ENCODE results near the gene GZMM. TPM values are rescaled to one million over a fixed set of nuclear protein-coding genes. Genes with fewer than 3 reads are reported as not detected.

Gene GZMM
- total and polyA plus RNA-seq, 8 donors: 0.28 to 0.38 (median 0.34) TPM; not detected in 2

- no peak for FAIRE-seq
- intact Hi-C loops (cut with DNase I): no loop called here
- Histone ChIP-seq H3K4me3 (peak overlapping the region; percentile 82 to 100 (median 96)), H3K27me3 (no peaks in the 10 kb centered on the region), H3K4me1 (peaks cover 7 to 23% (median 13%) of the 10 kb centered on the region in 3 donors), H3K36me3 (peaks cover 0 to 12% (median 6%) of the 10 kb centered on the region in 3 donors), H3K27ac (peak overlapping the region; percentile 55 to 81 (median 78)), H3K9me3 (no peaks in the 10 kb centered on the region)
- TF ChIP-seq CTCF (IDR thresholded peaks at IDR 0.05): peak in 2 of 4 donors; percentile 20 to 24
- 0 to 1% methylated on average over 42 to 47 of the region's 47 CpGs for WGBS, 2 donors
- ATAC-seq: peak; percentile 57 to 66 (median 62)
- peak; percentile 73 to 95 (median 84) for DNase-seq
Observed at GRCh38 chr19:532561-533363, 11.1 kb upstream of the GZMM start.

- Histone ChIP-seq H3K27ac (peak overlapping the region; percentile 55 to 81 (median 78)), H3K36me3 (peaks cover 0 to 19% (median 6%) of the 10 kb centered on the region in 3 donors), H3K9me3 (no peaks in the 10 kb centered on the region), H3K27me3 (no peaks in the 10 kb centered on the region), H3K4me3 (peak overlapping the region; percentile 82 to 100 (median 96)), H3K4me1 (peaks cover 7 to 23% (median 13%) of the 10 kb centered on the region in 3 donors)
- TF ChIP-seq CTCF (IDR thresholded peaks at IDR 0.05): no peak
- 18 to 25% methylated on average over 24 to 25 of the region's 25 CpGs for whole genome bisulfite sequencing, 2 donors
- DNase-seq (peak in 2 of 6 donors; percentile 44 to 77), FAIRE-seq (no peak), ATAC-seq (no peak)
- intact Hi-C loops (cut with DNase I): no loop called here
Observed at GRCh38 chr19:533364-534058, 10.3 kb upstream of the GZMM start.

- Histone ChIP-seq H3K36me3 (peaks cover 0 to 25% (median 12%) of the 10 kb centered on the region in 3 donors), H3K27me3 (no peaks in the 10 kb centered on the region), H3K9me3 (no peaks in the 10 kb centered on the region), H3K27ac (peak overlapping the region in 3 of 4 donors; percentile 55 to 81 (median 78)), H3K4me3 (peak overlapping the region in 3 of 4 donors; percentile 95 to 100 (median 98)), H3K4me1 (peaks cover 7 to 23% (median 13%) of the 10 kb centered on the region in 3 donors)
- WGBS, 2 donors: 61 to 63% methylated on average over 13 to 14 of the region's 14 CpGs
- peak in 2 of 6 donors; percentile 44 to 70 for DNase-seq
- no peak for ATAC-seq
- no peak for FAIRE-seq
- intact Hi-C loops (cut with DNase I): no loop called here
- no peak for TF ChIP-seq CTCF (IDR thresholded peaks at IDR 0.05)
Observed at GRCh38 chr19:534088-534487, 9.8 kb upstream of the GZMM start.

GRCh38 chr19:535017-535835, 8.6 kb upstream of the GZMM start:
- peak in 2 of 4 donors; percentile 1 to 6 for ATAC-seq
- DNase-seq: peak in 4 of 6 donors; percentile 49 to 84 (median 65)
- H3K9me3 ChIP-seq: no peaks in the 10 kb centered on the region
- no peaks in the 10 kb centered on the region for H3K27me3 ChIP-seq
- H3K36me3 ChIP-seq: peaks cover 0 to 30% (median 13%) of the 10 kb centered on the region in 3 donors
- H3K4me3 ChIP-seq: no peak overlapping the region
- WGBS, 2 donors: 53% methylated on average over 16 of the region's 16 CpGs
- FAIRE-seq: no peak
- intact Hi-C loops (cut with DNase I): no loop called here
- peaks cover 7 to 23% (median 13%) of the 10 kb centered on the region in 3 donors for H3K4me1 ChIP-seq
- H3K27ac ChIP-seq: peak overlapping the region in 1 of 4 donors; percentile 42
- TF ChIP-seq CTCF (IDR thresholded peaks at IDR 0.05): no peak
